GM19043 (cell line): Measurements from ENCODE around the gene OR1Q1.
"Not testable (repeated sequence)": the region's sequence is repeated elsewhere in the genome, so short reads cannot be mapped to it uniquely, and the experiment has no call there.

ENCODE experiments used
- ATAC-seq: cut with Tn5 transposase; IDR thresholded peaks from one replicate; pipeline ENCODE4 v1.9.1; 2021; ENCODE audit warnings: low read depth; ENCODE audit not compliant: unreplicated experiment

Gene OR1Q1, protein sequence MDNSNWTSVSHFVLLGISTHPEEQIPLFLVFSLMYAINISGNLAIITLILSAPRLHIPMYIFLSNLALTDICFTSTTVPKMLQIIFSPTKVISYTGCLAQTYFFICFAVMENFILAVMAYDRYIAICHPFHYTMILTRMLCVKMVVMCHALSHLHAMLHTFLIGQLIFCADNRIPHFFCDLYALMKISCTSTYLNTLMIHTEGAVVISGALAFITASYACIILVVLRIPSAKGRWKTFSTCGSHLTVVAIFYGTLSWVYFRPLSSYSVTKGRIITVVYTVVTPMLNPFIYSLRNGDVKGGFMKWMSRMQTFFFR

DNA sequence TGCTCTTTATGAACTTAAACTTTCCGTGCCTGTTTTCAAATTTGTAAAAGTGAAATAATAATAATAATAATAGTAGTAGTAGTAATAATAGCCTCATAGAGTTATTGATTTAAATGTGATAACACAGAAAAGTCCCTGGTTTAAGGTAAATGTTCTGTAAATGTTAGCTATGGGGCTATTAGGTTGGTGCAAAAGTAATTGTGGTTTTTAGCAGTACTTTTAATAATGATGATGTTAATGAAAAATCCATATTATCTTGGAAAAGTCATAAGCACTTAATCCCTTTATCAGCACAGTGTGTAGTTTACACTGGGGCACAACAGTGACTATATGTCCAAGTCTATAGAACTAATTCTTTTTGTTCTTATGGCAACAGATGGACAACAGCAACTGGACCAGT is at the start of gene OR1Q1:
OR1Q1 (plus strand) TSS at position 377 of the 400 bp plus-strand sequence; CDS start at position 377, 0 bp downstream.
- ATAC-seq: no peak

DNA sequence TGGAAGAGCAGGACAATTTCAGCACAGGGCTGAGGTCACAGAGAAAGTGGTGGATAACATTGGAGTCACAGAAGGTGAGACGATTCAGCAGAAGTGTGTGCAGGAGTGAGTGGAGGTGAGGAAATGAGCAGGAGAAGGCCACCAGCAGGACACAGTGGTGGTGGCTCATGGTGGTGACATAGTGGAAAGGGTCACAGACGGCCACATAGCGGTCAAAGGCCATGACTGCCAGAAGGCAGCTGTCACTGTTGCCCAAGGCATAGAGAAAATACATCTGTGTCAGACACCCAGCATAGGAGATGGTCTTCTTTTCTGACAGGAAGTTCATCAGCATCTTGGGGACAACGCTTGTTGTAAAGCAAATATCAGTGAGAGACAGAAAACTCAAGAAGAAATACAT is 46.6 kb upstream of the OR1Q1 start:
- no peak for ATAC-seq

DNA sequence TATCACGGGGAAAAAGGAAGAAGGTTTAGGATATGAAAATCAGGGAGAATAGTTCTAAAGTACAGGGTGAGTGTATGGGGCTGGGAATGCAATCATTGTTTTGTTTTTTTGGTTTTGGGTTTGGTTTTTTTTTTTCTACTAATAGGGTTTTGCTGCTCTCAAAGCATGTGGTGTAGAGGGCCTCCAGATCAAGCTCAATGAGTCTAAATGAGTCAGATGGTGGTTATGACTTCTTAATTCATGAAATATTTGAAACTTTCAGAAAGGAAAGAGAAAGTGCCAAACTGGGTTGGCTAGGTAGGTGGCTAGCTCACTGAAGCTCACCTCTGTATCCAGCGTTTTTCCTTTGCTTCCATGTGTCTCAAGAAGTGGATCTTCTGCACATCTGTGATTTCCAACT is 42.1 kb upstream of the OR1Q1 start:
- ATAC-seq: no peak

DNA sequence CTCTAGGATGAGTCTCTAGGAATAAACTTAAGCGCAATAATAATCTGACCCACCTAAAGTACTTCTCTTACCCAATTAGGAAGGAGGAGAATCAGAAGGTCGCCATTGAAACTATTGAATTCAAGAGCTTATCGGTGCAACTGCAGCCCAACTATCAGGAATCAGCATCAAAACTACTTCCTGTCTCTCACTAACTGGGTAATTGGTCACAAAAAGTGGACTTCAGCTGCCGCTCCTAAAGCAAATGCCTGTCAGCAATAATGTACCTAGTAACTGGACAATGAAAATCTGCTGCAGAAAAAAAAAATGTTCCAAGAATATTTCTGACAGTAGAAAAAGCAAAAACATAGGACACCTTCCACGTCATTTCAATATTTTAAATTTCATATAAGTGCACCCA is 34.7 kb upstream of the OR1Q1 start:
- no peak for ATAC-seq

DNA sequence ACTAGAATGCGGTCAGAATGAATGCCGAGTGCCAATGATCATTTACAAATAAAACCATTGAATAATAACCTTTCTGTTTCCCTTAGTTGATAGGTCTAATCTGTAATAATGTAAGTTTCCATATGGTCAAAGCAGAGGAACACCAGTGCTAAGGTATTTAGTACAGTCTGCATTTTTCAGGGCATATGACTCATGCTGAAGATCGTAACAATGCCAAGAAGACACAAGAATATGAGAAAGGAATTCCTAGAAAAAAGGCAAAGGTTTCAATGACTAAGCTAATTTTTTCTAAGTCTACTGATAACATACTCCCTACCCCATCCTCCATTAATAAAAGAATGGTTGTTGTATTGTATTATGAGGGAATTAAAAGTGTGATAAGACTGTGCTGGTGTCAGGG is 34.2 kb upstream of the OR1Q1 start:
- ATAC-seq: no peak

DNA sequence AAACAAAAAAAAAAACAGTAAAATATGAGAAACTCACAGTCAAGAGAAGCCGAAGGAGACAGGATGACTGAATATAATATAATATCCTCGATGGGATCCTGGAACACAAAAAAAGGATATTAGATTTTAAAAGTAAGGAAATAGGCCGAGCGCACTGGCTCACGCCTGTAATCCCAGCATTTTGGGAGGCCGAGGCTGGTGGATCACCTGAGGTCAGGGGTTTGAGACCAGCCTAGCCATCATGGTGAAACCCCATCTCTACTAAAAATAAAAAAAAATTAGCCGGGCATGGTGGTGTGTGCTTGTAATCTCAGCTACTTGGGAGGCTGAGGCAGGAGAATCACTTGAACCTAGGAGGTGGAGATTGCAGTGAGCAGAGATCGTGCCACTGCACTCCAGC is 31.3 kb upstream of the OR1Q1 start, which contains the start of gene OR1L8:
OR1L8 (minus strand) TSS at position 101 of the 400 bp plus-strand sequence. CDS start 14,907 bp downstream, outside the sequence.
- not testable (repeated sequence) for ATAC-seq

DNA sequence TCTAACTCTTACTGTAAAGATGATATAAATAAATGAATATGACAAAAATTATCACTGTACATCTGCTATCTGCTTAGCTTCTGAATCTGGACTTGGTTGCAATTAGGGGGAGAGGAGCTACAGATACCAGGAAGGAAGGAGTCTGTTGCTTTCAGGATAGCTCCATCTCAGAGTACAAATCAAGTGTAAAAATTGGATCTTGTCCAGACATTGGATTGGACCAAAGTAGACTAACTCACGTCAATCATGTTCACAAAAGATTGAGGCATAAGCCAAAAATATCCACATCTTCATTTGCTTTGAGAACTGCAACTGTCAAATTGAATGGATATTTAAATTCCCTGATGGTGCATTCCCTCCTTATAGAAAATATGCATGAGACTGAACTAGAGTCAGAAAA is 8.8 kb upstream of the OR1Q1 start:
- ATAC-seq: no peak

DNA sequence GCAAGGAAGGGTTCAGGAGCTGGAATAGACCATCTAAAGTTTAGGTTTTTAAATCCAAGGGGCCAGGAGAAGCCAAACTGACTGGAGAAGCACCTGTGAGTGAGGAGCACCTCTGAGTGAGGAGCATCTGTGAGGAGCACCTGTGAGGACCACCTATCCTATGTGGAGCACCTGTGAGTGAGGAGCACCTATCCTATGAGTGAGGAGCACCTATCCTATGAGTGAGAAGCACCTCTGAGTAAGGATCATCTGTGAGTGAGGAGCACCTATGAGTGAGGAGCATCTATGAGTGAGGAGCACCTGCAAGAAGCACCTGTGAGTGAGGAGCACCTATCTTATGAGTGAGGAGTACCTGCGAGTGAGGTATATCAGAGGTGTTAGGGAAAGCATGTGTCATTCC is 8.0 kb upstream of the OR1Q1 start:
- no peak for ATAC-seq

DNA sequence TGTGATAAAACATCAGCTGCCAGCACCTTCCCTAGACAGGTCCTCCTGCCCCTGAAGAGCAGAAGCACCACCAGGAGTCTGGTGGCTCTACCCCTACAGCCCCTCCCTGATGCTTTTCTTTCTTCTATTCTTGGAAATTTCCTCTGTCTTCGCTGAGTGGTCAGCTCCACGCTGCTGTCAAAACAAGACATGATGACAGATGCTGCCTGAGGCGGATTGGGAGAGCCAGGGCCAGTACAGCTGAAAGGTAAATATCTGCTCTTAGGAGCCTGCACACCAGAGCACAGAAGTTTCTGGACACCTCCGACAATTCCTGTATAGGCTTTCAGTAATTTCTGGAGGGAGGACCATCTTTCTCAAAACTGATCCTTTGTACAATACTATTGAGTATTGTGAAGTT is 4.7 kb upstream of the OR1Q1 start:
- no peak for ATAC-seq

DNA sequence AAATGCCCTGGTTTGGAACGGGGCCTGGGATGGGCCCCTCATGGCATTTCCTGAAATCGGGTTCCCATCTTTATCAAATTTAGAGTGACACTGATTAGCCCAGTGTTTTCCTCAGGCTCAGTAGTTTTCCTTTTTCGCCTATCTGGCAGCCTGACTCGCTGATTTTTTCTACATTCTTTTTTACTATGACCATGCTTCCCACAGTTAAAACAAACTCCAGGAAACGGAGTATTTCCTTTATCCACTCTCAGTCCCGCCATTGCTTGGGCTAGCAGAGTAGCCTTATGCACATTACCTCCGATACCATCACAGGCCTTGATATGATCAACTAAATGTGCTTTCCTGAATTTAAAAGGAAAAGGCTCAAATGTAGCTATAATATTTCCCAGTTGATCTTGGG is 5.5 kb downstream of the OR1Q1 start:
- no peak for ATAC-seq

DNA sequence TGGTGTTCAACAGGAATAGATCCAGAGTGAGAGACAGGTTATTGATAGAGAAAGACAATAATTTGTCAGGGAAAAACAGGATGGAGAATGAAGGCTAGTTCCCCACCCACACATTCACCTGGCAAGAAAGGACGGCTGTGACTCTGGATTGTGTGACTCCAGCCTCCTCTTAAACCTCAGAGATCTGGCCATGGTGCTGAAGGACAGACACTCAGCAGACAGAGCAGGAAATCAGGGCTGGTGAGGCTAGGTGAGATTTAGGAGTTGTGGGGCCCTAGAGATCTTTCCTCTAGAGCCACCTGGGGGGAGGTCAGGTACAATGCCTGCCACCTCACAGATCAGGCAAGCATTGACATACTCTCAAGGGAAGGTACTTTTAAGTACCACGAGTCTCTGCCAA is 27.7 kb downstream of the OR1Q1 start:
- no peak for ATAC-seq

DNA sequence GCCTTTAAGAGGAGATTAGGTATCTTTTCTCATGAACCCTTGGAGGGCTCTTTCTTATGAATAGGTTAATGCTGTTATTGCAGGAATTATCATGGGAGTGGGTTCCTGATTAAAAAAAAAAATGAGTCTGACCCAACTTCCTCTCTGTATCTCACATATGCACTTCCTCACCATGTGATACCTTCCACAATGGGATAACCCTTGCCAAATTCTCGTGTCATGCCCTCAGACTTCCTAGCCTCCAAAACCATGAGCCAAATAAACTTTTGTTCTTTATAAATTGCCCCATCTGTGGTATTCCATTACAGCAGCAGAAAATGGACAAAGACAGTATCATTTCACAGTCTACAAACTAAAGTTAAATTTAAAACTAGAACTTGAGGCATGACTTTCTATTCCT is 41.8 kb downstream of the OR1Q1 start:
- ATAC-seq: no peak

DNA sequence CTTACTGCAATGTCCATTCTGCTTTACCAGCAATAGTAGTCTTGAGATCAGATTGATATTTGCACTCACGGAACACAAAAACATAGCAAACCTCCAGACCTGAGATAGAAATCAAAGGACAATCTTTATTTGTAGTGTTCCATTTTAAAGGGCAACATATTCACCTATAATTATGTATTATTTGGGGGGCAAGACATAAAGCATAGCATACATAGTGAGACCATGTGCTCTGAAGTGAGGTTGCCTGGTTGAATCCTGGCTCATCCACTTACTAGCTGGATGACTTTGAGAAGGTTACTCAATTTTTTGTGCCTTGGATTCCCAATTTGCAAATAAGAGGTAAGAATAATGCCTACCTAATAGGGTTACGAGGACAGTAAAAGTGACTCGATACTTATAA is 43.0 kb downstream of the OR1Q1 start, which contains the start of gene OR1B1:
OR1B1 (minus strand) TSS at position 101 of the 400 bp plus-strand sequence.
- ATAC-seq: no peak

DNA sequence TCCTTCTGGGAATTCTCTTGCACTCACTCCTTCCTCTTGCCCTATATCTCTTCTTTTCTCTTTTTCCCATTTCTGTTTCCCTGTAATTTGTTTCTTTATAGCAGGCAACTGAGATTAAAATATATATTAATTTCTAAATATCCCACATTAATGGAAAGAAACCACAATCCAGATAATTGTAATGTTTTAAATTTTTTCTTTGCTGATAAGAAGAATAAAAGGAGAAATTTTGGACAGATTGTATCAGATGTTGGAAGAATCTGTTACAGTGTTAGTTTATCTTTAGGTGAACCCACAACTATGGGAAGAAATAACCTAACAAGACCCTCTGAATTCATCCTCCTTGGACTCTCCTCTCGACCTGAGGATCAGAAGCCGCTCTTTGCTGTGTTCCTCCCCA is 46.9 kb downstream of the OR1Q1 start, which contains the start of gene OR1L1:
OR1L1 (plus strand) TSS at position 301 of the 400 bp plus-strand sequence; CDS start at position 301, 0 bp downstream.
- no peak for ATAC-seq
